NCI-H526 (cell line): ENCODE data around the gene FBXL7.

ENCODE experiments used
- DNase-seq, 2 experiments: peaks; one replicate each; lab custom pipeline; 2025; lab: John Stamatoyannopoulos, UW

The FBXL7 gene

DNA sequence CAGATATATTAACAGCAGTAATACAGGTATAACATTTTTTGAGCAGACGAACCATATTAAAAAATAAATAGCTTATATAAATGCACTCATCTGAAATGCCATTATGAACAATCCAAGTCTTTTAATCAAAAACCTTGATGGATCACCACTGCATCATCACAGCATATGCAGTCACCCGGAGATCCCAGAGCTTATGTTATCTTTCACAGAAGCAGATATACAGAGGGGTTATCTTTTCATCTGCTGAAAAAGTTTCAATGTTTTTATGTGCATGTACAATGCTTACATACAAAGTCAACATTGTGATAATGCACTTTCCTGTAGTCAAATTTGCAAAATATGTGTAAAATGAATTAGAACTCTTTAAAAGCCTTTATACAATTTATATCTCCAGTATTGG, 211.9 kb downstream of the FBXL7 start:
- DNase-seq: no peak

DNA sequence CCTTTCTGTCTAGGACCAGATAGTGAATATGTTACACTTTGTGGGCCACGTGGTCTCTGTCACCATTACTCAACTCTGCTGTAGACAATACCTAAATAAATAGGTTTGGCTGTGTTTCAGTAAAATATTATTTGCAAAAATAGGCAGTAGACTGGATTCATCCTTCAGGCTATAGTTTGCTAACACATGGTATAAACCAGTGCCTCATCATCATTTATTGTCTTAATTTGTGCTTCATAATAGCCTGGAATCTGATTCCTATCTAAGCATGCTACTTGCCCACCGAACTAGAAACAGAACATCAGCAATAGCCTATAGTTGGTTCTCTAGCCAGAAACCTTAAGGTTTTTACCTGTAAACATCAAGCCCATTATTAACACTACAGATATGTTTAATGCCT, 215.6 kb downstream of the FBXL7 start:
- DNase-seq: no peak

DNA sequence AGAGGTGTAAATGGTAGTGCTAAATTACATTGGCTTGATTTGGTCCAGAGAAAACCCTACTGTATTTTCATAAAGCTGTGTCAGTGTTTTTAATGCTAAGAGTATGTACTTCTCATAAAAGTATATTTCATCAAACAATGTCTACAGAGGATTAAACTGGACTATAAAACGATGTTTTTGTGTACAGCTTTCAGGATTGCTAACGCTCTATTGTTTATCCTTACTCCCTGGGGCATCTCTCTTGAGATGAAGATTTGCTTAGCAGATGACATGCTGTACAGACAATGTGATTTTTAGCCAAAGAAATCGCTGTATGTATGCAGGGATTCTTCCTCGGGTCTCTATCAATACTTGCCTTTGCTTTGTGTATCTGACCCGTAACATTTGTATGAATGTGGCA, 216.0 kb downstream of the FBXL7 start:
- DNase-seq: no peak

DNA sequence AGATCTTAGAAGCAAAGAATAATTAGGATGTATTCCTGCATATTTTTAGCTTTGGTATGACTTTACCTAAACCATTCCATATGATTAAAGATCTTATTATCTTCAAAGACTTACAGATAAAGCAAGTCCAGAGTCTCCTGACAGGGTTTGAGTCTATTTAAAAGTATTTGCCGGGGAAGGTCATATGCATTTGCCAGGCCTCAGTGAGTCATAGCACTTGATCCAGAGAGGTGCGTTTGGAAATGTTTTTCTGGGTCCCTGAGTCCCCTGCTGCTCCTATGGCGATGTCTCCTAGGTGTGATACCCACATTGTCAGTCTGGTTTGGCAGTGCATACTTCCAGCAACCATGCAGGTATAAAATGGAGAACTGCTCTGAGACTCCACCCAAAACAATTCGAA, 217.0 kb downstream of the FBXL7 start:
- no peak for DNase-seq

DNA sequence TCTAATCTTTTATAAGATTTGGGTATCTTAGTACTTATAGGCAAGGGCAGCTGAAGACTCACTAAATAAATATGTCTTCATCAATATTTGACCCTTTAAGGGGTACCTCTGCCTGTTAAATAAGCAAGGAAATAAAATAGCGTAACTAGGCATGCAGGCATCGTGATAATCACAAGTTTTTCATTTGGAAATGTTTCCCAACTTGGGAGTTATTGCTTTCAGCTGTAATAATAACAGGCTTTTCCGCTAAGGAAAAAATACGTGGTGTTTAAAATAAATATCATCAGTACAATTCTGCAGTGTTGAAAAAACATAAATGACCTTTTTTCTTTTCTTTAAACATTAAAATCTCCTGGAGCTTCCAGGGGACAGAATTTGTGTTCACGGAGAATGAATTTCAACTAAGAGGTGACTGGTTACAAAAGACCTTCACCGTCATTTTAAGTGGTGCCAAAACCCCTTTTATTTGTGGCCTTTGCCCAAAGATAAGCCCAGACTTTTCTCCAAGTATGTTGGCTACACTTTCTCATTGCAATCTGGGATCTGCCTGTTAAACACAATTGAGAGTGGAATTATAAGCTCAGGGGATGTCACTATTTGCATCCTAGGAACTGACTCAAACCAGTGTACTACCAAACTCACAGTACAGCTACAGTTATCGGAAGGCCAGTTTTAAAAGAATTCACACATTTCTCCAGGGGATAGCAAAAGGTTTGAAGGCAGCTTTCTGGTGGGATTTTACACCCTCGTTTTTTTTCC, 218.6 kb downstream of the FBXL7 start:
- no peak for DNase-seq

DNA sequence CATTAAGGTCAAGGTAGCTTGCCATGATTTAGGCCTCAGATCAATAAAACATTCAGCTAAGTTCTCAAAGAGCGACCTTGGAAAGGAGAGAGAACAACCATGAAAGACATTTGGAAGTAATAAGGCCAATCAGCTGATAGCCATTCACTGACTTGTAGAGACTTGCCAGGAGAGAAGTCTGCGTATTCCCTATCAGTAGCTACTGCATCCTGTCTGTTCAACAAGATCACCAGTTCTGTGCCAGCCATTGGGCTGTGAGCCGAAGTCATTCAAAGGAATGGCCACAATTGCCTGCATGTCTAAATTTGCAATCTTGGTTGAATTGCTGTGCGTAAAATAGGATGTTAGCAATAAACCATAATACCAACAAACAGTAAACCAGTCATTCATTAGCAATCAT, 219.8 kb downstream of the FBXL7 start:
- DNase-seq: no peak

DNA sequence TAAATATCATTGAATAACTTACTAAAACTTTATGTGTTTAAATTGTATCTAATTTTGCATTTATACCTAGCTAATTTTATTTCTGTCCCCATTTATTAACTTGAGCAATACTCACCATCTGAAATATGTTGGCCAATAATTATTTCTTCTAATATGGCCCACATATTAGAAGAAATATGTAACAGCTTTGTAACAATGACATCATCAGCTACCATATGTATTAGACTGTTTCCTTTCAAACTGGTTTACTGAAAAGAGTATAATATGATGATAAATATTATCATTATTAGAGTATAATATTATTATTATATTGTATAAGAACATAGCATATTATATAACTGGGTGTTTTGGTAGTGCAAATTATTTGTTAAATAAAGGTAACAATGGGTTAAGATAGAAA, 220.5 kb downstream of the FBXL7 start:
- no peak for DNase-seq

DNA sequence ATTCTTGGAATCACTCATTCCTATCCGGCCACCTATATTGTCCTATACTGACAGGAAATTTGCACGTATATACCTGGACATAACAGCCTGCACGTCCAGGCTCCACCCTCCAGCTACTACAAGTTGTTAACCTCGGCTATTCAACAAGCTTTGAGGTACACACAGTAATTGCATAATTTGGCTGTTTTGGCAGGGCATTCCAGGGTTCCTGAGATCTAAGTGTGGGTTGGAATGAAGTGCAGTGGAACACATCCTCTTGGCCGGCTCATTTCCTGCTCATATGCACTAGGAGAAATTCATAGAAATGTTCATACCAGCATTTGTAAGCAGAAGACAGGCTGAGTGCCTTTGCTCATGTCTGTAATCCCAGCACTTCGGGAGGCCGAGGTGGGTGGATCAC, 222.3 kb downstream of the FBXL7 start:
- DNase-seq: no peak

DNA sequence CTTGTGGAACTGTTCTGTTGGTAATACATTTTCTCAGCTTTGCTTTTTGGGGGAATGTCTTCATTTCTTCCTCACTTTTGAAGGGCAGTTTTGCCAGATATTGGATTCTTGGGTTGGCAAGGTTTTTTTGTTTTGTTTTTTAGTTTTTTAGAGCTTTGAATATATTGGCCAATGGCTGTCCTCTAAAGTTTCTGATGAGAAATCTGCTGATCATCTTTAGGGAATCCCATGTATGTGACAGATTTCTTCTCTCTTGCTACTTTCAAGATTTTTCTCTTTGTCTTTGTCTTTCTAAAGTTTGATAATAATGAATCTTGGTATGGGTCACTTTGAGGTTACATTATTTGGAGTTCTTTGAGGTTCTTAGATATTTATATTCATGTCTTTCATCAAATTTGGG, 227.4 kb downstream of the FBXL7 start:
- no peak for DNase-seq

DNA sequence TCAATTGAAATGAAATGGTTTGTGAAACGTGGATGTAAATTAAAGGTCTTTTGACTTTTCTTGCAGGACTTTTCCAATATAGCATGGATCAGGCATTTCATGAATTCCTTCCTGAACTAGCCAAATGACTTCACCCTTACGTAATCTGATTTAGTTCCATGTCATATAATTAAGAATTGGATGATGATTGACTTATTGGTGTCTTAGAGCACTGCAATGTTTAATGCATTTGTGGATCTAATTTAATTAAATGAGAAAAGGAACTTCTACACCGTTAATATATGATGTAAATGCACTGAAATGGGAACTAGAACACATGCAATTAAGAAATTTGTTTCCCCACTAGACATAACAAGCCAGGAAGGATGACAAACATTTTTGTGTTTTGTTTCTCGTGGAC, 228.8 kb downstream of the FBXL7 start:
- no peak for DNase-seq

DNA sequence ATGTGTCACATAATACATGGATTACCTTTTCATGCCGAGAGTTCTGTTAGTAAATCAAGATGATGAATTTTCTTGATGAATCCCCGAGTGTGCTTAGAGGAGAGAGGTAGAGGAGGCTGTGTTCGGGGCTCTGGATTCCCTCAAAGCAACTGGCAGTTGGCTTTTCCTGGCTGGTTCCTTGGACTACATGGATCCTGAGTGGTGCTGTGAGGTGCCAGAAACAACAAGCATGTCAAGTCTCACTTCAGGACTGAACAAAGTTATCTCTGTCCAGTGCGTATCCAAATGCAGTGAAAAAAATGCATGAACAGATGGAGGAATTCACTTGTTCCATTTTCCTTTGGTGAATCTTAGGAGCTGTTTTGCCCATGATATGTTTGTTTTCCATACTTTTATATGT, 231.7 kb downstream of the FBXL7 start:
- no peak for DNase-seq

DNA sequence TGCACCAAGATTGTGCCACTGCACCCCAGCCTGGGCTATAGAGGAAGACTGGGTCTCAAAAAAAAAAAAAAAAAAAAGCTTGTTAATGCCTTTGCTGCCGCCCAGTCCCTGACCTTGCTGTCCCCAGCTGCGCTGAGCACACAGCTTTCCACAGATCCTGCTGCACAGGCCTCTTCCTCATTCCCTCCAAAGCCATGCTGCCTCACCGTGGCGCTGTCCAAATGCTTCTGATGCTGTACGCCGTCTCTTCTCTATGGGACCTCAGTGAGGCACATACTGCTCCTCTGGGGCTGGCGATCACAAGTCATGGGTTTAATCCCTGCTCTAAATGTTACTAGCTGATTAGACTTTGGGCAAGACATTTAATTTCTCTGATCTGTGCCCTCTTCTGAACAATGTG, 234.1 kb downstream of the FBXL7 start:
- peak in 1 of 2 experiments; percentile 5 for DNase-seq

DNA sequence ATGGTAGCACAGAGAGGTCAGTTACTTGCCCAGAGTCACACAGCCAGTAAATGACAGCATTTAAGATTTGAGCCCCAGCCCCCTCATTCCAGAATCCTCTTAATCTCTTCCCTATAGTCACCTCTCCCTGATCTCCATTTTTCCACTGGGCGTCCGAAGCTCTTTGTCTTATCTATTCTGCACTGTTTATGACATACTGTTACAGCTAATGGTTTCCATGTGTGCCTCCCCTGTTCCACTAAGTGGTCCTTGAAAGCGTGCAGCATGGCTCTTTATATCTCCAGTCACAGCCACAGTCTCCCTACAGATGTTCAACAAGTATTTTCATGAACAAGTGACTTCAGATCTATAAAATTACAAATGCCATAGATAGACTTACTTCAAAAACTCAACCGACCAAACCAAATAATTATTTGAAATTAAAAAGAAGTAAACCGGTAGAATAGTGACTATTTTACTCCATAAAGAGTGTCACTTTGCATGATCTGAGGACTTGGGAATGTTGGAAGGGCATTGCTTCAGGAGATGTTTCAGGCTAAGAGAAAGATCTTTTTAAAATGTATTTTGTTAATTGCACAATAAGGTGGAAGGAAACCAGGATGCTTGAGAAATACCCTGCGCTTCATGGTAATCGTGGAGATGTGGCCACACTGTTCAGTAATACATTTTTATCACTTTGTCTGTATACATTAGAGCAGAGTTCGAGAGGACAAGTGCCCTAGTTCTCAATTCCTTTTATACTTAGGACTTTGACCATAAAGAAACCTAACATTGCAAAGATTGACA, 237.2 kb downstream of the FBXL7 start:
- no peak for DNase-seq

DNA sequence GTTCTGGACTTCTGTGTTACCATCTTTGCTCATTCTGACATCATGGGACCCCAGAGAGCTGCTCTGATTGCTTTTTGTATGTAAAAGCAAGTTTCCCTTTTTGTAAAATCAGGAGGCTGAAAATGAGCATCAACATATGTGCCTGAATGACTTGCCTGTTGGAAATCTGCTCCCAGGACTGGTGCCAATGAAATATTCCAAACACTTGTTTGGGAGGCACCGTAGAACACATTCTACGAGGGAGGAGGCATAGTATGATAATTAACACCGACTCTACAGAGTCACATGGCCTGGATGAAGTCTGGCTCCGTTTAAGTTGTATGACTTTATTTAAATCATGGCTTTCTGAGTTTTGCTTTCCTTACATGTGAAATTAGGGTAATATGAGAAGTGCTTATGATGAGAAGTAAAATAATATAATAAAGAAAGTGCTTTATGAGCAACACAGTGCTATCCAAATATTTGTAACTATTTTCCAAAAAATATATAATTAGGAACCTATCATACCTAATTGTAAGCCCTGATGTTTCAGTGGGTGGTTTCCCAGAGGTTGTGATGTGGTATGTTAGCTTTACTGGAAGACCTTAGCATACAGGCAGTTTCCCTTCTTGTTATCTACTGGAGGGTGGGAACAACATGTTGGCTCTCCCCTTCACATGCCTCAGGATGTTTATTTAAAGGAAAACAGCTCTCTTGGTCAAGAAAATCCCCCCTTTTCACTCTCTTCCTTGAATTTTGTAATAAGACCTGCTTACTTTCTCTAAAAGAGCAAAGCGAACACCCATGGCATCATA, 238.1 kb downstream of the FBXL7 start:
- no peak for DNase-seq

DNA sequence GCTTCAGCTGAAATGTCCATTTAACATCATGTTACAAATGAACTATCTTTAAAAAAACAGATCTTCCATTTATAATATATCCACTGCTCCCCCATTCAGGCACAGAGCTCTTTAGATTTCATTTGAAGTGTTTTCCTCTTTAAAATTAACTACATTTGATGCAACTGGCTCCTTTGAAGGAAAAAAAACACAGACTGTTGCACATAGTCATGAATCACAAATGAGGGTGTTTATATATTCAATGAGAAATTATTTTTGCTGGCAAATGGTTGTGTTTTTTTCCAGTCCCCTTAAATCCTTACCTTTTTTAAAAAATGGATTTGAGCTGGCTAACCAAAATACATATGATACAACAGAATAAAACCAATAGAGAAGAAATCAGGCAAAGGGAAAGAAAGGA, 240.4 kb downstream of the FBXL7 start:
- no peak for DNase-seq

DNA sequence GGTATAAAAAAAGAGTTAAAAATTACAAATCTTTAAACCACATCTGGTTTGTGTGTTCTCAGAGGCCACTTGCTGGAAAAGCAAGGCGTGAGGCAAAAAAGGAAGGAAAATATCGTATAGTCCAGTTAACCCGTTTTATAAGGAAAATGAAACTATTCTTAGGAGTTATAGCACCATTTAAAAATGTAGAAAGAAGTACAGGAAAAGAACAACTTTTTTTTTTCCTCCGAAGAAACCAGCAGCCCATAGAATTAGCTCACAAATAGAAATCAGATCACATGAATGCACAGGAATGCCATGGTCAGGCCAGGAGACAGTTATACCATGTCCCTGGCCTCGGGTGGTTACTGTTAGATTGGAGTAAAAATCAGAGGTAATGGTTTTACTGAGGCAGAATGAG, 241.6 kb downstream of the FBXL7 start:
- no peak for DNase-seq

DNA sequence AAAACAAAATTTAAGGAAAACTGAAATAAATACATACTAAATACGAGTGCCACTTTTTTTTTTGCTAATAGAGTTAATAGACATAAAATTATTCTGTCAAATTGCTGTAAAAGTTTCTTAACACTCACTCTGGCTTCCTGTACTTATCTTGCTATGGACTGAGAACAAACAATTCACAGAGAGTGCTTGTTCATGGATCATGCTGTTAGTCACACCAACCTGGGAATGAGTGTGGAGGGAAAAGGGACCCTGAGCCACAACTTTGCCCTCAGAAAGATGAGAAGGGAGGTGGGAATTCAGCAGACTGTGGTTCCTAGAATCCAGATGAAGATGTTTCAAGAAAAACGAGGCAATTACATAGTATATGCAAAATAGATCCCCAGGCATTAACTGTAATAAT, 246.9 kb downstream of the FBXL7 start:
- DNase-seq: no peak

DNA sequence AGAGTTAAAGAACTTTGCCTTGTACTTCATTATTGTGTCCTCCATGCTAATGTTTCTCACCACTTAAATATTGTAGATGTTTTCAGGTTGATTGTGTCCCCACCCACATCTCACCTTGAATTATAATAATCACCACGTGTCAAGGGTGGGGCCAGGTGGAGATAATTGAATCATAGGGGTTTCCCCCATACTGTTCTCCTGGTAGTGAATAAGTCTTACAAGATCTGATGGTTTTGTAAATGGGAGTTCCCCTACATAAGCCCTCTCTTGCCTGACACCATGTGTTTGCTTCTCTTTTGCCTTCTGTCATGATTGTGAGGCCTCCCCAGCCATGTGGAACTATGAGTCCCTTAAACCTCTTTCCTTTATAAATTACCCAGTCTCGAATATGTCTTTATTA, 248.3 kb downstream of the FBXL7 start:
- no peak for DNase-seq

DNA sequence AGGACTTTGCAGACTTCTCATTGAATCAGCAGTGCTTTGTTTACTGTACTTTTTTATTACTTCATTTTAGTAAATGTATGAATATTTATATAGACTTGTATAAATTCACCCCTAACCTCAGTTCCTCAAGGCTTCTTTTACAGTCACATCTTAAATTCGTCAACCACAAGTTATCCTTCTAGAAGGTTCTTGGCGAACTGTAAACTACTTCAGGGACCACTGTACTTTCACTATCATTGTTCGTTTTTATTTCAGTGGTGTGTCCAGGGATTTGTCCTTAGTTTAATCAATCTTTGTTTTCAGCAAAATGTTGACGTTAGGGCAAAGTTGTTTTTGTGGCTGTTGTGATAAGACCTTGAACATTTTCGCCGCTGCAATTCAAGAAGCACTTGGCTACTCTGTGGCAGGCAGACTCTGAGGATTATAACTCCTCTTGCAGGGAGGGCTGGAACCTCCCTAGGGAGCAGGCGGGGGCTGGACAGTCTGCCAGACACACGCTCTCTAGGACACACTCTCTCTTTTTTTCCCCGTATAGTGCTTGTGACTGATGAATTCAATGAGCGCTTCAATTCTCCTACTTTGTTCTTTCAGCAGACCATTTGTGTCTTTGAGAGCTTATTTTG, 252.8 kb downstream of the FBXL7 start:
- no peak for DNase-seq

DNA sequence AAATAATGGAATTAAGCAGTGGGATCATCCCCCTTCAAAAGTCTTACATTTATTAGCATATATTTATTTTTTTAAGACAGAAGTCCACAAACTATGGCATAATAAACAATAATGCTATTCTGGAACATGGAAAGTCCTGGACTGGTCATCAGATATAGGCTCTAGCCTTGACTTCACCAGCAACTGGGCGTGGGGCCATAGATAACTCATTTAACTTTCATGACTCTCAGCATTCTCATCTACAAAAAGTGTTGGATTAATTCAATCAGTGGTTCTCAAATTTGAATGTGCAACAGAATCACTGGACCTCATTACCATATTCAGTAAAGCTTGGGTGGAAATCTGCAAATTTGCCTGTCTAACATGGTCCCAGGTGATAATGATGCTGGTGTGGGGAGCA, 253.8 kb downstream of the FBXL7 start:
- DNase-seq: no peak

DNA sequence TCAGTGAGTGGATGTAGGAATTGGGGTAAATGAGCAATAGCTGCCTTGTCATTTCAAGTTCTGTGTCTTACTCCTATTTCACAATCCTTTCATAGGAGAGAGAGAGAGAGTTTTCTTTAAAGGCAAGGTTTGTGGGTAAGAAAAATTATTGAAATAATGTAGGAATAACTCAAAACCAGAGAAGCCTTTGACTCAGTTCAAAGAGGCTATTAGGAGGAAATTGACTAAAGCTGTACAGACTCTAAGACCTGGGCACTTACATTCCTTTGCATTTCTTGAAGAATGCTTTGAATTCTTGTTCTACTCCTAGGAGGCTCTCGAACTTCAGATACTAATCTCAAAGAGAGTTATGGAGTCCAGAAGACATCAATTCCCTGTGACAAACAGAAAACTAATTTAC, 257.1 kb downstream of the FBXL7 start:
- no peak for DNase-seq

DNA sequence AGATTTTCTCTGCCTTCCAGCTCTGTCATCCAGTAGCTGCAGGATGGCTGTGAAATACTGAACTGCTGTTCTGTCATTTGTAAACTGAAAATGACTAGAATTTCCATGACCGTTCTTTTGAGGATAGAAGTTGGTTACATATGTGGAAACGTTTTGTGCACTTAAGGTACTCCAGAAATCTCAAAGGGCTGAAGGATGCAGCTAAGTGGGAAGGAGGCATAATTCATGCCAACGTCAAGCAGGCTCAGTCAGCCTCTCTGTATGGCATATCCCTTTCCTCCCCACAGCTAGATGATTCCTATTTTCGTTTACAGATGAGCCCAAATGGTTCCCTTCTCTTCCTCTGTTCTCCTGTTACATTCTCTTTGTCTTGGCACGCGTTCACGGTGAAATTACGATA, 257.6 kb downstream of the FBXL7 start:
- no peak for DNase-seq
